Ishikawa (cell line): Measurements from ENCODE around the gene OR2V1.

Experiments used
- CEBPB ChIP-seq: IDR thresholded peaks from 2 replicates; pipeline ENCODE4 v1.6.1; 2012
- CREB1 ChIP-seq: IDR thresholded peaks from 2 replicates; pipeline ENCODE4 v1.6.1; 2012; ENCODE audit warnings: low read depth
- EGR1 ChIP-seq: IDR thresholded peaks from 2 replicates; pipeline ENCODE4 v1.6.1; 2012
- EP300 ChIP-seq: IDR thresholded peaks from 2 replicates; pipeline ENCODE4 v1.6.1; 2012; ENCODE audit warnings: borderline replicate concordance
- FOXM1 ChIP-seq: IDR thresholded peaks from 2 replicates; pipeline ENCODE4 v1.6.1; 2012; ENCODE audit warnings: low read depth, borderline replicate concordance
- NFIC ChIP-seq: IDR thresholded peaks from 2 replicates; pipeline ENCODE4 v1.6.1; 2012
- RAD21 ChIP-seq: IDR thresholded peaks from 2 replicates; pipeline ENCODE4 v1.6.1; 2012; ENCODE audit warnings: low read depth
- TAF1 ChIP-seq: IDR thresholded peaks from 2 replicates; pipeline ENCODE4 v1.6.1; 2012; ENCODE audit warnings: low read depth, mild to moderate bottlenecking
- TCF12 ChIP-seq: IDR thresholded peaks from 2 replicates; pipeline ENCODE4 v1.6.1; 2012; ENCODE audit warnings: low read depth
- TEAD4 ChIP-seq: IDR thresholded peaks from 2 replicates; pipeline ENCODE4 v1.6.1; 2012
- YY1 ChIP-seq: IDR thresholded peaks from 2 replicates; pipeline ENCODE4 v1.6.1; 2012; ENCODE audit warnings: low read depth
- ZBTB7A ChIP-seq: IDR thresholded peaks from 2 replicates; pipeline ENCODE4 v1.6.1; 2012; ENCODE audit warnings: low read depth
- TF ChIP-seq, protein P1 (sequence below): IDR thresholded peaks from 2 replicates; pipeline ENCODE4 v1.6.1; 2012
- TF ChIP-seq, protein P2 (sequence below): IDR thresholded peaks from 2 replicates; pipeline ENCODE4 v1.6.1; 2012
- TF ChIP-seq, protein P3 (sequence below): IDR thresholded peaks from 2 replicates; pipeline ENCODE4 v1.6.1; 2012; ENCODE audit warnings: low read depth, mild to moderate bottlenecking

The OR2V1 gene

DNA sequence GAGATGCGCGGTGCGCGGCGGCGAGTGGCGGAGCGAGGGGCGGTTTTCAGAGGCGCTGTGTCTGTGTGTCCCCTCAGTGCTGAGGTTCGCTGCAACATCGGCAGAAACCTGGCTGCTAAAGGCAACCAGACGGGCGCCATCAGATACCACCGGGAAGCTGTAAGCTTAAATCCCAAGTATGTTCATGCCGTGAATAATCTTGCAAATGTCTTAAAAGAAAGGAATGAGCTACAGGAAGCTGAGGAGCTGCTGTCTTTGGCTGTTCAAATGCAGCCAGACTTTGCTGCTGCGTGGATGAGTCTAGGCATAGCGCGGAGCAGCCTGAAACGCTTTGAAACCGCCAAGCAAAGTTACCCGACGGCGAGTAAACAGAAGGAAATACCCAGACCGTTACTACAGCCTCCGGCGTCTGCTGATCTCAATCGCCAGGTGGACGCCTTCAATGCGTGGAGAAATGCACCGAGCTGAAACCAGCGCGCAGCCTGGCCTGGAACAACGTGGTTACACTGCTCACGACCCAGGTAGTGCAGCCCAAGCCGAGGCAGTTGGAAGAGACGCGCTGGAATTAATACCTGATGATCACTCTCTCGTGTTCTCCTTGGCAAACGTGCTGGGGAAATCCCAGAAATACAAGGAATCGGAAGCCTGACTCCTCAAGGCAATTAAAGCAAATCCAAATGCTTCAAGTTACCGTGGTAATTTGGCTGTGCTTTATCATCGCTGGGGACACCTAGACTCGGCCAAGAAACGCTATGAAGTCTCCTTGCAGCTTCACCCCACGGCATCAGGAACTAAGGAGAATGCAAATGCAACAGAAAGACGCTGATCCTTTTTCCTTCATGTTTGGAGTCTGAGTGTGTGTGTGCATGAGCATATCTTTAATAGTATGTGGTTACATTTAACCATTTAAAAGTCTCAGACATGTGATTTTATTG lies 15.9 kb downstream of the OR2V1 start:
- TF ChIP-seq EGR1 (no peak), TAF1 (no peak), RAD21 (no peak), NFIC (no peak), CEBPB (no peak)

DNA sequence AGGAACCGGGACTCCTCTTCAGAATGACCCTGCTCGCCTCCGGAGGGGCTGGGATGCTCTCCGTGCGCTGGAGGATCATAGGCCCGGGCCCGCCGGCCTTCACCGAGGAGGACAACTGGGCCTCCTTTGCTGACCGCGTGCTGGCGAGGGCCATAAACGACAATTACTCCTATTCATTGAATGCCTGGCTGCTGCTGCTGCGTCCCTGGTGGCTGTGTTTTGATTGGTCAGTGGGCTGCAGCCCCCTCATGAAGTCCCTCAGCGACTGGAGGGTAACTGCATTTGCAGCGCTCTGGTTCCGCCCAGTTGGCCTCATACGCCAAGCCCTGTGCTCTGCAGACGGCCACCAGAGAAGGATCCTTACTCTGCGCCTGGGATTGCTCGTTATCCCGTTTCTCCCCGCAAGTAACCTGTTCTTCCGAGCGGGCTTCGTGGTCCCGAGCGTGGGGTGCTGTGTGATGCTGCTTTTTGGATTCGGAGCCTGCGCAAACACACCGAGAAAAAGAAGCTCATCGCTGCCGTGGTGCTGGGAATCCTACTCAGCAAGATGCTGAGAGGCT lies 16.6 kb downstream of the OR2V1 start:
- TF ChIP-seq ZBTB7A (no peak), TAF1 (no peak), EP300 (no peak), TCF12 (no peak), FOXM1 (no peak), CEBPB (no peak), TEAD4 (no peak), YY1 (no peak), CREB1 (no peak), EGR1 (no peak), NFIC (no peak), RAD21 (no peak)
- TF ChIP-seq, protein P1, sequence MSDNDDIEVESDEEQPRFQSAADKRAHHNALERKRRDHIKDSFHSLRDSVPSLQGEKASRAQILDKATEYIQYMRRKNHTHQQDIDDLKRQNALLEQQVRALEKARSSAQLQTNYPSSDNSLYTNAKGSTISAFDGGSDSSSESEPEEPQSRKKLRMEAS: no peak
- TF ChIP-seq, protein P2, sequence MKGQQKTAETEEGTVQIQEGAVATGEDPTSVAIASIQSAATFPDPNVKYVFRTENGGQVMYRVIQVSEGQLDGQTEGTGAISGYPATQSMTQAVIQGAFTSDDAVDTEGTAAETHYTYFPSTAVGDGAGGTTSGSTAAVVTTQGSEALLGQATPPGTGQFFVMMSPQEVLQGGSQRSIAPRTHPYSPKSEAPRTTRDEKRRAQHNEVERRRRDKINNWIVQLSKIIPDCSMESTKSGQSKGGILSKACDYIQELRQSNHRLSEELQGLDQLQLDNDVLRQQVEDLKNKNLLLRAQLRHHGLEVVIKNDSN: no peak
- TF ChIP-seq, protein P3, sequence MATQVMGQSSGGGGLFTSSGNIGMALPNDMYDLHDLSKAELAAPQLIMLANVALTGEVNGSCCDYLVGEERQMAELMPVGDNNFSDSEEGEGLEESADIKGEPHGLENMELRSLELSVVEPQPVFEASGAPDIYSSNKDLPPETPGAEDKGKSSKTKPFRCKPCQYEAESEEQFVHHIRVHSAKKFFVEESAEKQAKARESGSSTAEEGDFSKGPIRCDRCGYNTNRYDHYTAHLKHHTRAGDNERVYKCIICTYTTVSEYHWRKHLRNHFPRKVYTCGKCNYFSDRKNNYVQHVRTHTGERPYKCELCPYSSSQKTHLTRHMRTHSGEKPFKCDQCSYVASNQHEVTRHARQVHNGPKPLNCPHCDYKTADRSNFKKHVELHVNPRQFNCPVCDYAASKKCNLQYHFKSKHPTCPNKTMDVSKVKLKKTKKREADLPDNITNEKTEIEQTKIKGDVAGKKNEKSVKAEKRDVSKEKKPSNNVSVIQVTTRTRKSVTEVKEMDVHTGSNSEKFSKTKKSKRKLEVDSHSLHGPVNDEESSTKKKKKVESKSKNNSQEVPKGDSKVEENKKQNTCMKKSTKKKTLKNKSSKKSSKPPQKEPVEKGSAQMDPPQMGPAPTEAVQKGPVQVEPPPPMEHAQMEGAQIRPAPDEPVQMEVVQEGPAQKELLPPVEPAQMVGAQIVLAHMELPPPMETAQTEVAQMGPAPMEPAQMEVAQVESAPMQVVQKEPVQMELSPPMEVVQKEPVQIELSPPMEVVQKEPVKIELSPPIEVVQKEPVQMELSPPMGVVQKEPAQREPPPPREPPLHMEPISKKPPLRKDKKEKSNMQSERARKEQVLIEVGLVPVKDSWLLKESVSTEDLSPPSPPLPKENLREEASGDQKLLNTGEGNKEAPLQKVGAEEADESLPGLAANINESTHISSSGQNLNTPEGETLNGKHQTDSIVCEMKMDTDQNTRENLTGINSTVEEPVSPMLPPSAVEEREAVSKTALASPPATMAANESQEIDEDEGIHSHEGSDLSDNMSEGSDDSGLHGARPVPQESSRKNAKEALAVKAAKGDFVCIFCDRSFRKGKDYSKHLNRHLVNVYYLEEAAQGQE: no peak

DNA sequence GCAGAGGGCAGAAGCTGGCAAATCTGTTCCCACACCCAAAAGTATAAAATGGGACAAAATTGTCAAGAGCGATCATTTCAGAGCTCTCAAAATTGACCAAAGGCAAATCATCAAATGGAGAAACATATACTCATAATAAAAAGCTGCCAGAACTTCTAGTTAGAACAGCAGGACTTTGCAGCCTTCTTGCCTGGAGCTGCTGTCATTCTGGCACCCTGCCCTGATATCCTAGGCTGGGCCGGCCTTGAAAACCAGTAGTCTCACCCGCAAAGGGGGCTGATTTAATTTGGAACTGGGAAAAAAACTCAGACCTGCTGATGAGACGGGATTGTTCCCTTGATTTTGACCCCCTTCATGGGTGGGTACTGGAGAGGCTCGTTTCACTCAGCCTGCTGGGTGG lies 18.5 kb downstream of the OR2V1 start:
- no peak for TF ChIP-seq YY1
- TF ChIP-seq CREB1: no peak
- TF ChIP-seq NFIC: no peak
- no peak for TF ChIP-seq ZBTB7A
- TF ChIP-seq FOXM1: no peak
- no peak for TF ChIP-seq TCF12
- no peak for TF ChIP-seq CEBPB
- TF ChIP-seq EGR1: no peak
- no peak for TF ChIP-seq RAD21
- no peak for TF ChIP-seq TAF1
- TF ChIP-seq, protein P1: no peak
- TF ChIP-seq, protein P2: no peak
- TF ChIP-seq, protein P3: no peak
- TF ChIP-seq EP300: no peak
- TF ChIP-seq TEAD4: no peak

DNA sequence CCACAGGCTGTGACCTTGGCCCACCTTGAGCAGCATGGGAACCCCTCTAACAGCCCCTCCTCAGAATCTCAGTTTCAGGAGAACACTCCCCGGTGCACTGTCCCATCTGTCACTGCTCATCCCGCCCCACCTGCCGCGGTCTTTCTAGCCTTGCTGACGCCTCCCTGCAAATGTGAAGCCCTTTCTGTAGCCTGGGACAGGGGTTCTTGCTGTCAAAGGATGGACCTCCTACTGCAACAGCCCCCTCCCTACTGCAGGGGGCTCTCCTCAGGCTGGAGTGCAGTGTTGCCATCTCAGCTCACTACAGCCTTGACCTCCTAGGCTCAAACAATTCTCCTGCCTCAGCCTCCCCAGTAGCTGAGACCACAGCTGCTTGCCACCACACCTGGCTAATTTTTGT lies 20.0 kb downstream of the OR2V1 start:
- TF ChIP-seq TAF1 (no peak), TEAD4 (no peak), CEBPB (no peak), CREB1 (no peak), ZBTB7A (no peak)
- TF ChIP-seq, protein P2: no peak

DNA sequence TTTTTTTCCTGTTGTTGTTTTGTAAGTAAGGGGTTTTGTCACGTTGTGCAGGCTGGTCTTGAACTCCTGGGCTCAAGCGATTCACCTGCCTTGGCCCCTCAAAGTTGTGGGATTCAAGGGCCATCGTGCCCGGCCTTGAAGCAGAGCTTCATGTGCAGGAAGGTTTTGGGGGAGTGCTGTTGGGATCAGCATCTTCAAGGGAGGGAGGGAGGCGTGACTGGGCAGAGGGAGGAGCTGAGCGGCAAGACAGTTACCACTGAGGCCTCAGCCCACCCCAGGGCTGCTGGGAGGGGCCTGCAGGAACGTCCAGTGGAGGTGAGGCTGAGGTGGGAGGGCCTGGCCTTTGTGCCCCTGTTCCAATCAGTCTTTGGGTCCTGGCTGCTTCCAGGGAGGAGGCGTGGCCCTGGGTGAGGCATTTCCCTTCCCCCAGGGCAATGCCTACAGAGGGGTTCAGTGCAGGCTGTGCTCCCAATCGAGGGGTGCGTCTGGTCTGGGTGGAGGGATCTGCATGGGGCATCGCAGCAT lies 21.4 kb downstream of the OR2V1 start:
- no peak for TF ChIP-seq TEAD4
- no peak for TF ChIP-seq FOXM1
- TF ChIP-seq RAD21: no peak
- TF ChIP-seq, protein P1: no peak
- no peak for TF ChIP-seq EP300
- TF ChIP-seq YY1: no peak
- no peak for TF ChIP-seq TCF12
- TF ChIP-seq TAF1: no peak
- TF ChIP-seq ZBTB7A: no peak
- TF ChIP-seq CEBPB: no peak
- TF ChIP-seq EGR1: no peak
- TF ChIP-seq, protein P2: no peak
- TF ChIP-seq CREB1: no peak
